HK-2 (cell line): Measurements from ENCODE around the gene PLGRKT.
"Not testable (repeated sequence)": the region's sequence is repeated elsewhere in the genome, so short reads cannot be mapped to it uniquely, and the experiment has no call there.

Experiments used
- DNase-seq: peaks from one replicate; pipeline ENCODE4 v3.0.0-alpha.2; 2018; ENCODE audit not compliant: unreplicated experiment

Gene PLGRKT, protein sequence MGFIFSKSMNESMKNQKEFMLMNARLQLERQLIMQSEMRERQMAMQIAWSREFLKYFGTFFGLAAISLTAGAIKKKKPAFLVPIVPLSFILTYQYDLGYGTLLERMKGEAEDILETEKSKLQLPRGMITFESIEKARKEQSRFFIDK

DNA sequence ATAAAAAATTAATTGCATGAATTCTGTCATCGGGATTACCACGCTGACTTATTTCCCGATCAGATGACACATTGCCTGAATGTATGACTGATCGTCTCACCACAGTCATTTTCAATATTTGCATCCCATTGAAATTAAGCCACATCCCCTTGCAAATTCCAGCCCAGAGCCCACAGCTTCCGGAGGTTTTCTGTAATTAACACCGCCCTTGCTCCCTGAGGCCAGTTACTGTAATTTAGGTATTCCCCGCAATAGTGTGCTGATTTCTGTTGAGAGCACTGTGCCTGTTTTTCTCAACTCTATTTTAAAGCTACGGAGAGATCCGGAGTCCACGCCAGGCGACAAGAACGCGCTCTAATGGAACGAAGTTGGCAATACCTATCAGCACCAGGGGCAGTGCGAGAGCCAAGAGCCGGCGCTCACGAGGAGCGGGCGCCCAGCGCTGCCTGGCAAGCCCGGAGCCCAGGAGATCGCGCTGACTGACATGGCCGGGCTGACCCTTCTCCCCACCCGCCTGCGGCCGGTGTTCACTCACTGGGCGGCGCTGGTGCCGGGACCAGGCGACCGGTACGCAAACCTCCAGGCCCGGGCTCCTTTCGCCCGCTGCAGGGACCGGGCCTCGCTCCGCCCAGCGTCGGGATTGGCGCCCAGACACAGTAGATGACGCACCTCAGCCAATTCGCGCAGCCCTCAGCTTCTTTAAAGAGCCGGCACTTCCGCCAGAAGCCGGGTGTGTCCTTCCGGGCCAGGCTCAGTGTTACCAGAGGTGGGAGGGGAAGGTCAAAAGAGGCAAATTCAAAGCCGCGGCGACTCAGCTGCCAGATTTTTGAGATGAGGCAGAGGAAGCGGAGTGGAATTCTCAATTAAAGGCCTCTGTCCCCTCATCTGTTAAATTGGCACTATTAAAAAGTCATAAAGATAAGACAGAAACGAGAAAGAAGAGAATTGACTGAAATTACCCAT lies at the start of gene PLGRKT:
TSS of gene PLGRKT (minus strand) at position 672 of the 963 bp plus-strand sequence. CDS start 5,948 bp downstream, outside the sequence.
- DNase-seq = peak; percentile 90

DNA sequence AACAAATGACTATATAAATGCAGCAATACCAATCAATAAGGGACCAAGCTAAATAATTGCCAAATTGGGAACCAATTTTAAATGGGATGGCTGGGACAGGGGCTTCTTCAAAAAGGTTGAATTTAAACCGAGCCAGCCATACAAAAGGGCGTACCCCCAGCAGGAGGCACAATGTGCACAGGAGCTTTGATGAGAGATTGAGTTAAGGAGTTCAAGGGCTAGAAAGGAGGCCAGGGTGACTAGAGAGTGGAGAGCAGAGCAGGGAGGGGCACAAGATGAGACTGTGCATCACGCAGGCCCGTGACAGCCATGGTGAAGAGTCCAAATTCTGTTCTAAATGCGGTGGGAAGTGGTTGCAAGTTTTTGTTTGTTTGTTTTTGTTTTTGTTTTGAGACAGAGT lies 49.3 kb upstream of the PLGRKT start:
- DNase-seq = no peak

DNA sequence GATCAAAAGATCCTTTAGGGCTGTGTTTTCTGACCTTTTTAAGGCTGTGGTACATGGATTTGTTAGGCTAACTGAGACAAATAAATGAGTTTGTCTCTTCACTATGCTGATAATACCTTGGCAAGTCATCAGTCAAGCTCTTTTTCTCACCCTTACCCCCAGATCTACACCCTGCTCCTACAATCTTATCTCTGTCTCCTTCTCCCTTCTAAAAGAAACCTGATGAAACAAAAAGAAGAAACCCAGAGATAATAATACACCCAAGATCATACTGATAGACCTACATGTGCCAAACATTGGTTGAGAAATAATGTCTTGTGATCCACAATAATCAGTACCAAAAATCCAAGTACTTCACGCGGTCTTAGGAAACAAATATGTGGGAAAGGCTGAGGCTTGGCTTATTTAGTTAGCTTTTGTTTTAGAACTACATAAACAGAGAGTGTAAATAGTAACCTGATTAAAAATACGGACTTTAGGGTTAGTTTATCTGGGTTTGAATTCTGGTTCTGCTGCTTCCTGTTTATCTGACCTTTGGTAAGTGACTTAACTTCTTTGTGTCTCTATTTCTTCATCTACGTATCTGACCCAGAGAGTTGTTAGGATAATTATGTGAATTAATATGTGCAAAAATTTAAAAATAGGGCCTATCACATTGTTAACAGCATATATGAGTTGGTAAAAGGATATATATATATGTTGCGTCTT lies 47.8 kb upstream of the PLGRKT start:
- no peak for DNase-seq

DNA sequence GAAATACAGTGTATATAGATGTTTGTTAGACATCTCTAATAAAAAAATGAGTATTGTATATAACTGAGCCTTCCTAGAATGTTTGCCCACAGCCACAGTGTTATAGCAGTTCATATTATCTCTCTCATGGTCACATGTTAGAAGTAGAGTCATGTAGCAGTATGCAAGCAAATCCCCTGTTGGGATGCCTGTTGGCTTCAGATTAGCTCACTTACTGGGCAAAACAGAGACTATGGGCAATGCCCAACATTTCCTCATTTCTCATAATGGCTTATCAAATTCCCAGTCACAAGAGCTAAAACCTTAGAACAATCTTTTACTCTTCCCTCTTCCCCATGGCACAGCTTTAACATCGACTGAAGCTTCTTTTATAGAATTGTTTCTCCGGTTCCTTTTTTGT lies 45.6 kb upstream of the PLGRKT start:
- DNase-seq = no peak

DNA sequence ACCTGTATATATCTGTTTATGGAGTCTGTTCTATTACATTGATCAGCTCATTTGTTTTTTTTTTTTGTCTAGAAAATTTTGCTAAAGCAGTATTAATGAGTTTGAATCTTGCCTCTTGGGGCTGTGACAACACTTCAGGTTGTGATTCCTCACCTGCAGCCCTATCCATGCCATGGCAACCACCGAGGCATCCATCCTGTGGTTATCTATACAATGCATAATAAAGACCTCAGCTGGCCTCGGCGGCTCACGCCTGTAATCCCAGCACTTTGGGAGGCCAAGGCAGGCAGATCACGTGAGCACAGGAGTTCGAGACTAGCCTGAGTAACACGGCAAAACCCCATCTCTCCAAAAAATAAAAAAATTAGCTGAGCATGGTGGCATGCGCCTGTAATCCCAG lies 44.5 kb upstream of the PLGRKT start:
- no peak for DNase-seq

DNA sequence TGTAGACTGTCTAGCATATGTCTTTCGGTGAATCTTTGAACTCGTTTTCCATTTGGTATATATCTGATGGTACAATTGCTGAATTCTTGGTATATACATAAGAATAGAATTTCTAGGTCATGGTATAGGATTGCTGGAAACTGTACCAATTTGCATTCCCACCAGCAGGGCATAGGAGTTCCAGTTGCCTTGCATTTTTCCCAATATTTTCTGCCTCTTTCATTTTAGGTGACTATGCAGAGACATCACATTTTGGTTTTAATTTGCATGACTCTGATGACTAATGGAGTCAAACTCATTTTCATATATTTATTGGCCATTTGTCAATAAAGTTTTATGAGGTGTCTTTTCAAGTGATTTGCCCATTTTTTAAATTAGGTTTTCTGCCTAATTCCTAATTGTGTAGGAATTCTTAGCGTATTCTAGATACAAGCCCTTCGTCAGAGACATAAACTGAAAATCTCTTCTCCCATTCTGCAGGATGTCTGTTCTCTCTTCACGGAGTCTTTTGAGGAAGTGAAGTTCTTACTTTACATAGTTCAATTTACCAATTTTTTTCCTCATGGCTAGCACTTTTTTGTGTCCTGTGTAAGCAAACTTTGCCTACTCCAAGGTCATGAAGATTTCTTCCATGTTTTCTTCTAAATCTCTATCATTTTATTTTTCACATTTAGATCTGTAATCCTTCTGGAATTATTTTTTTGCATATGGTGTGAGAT lies 43.8 kb upstream of the PLGRKT start:
- DNase-seq = no peak

DNA sequence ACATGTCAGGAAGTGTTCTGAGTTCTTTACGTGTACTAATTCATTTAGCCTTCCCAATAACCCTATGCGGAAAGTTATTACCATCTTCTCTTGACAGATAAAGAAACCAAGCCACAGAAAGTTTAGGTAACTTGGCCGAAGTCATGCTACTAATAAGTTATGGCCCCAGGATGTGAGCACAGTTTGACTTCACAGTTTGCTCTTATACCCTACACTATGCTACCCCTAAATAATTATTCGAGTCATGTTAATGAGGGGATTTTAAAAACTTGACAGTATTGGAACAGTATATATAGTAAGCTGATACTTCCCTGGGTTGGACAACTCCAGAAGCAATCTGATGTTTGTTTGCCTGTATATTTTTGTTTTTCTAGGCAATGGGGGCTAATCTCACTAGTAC lies 43.2 kb upstream of the PLGRKT start:
- no peak for DNase-seq

DNA sequence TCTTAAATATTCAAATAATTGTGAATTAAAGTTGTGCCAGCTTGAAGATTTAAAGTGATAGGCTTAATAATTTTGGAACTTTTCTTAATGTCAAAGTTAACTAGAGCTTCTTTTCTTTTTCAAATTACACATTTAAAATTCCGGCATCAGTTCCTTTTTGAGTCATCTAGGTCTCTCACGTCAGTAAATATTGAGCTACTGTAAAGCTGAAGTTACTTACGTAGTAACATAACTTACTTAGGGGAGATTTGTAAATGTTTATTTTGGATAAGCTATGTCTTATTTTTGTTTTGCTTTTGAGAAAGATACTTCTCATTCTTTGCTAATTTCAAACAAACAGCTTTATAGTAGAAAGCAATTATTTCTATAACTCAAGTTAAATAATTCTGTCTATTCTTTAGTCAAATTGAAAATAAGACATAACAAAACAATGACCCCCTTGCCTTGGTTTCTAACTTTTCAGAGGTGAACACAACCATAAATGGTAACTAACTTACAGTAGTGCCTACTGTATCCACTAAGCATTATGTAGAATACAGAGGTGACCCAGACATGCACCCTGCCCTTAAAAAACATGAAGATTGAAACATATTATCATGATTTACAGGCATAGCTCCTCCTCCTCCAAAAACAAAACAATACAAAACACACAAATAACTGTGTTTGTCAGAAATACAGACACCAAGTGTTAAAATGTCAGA lies 42.4 kb upstream of the PLGRKT start:
- DNase-seq = no peak

DNA sequence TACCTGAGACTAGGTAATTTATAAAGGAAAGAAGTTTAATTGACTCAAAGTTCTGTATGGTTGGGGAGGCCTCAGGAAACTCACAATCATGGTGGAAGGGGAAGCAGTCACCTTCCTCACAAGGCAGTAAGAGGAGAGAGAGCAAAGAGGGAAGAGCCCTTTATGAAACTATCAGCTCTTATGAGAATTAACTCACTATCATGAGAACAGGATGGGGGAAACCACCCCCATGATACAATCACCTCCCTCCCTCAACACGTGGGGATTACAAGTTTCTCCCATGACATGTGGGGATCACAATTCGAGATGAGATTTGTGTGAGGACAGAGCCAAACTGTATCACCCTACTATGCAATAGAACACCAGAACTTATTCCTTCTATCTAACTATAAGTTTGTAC lies 40.5 kb upstream of the PLGRKT start:
- no peak for DNase-seq

DNA sequence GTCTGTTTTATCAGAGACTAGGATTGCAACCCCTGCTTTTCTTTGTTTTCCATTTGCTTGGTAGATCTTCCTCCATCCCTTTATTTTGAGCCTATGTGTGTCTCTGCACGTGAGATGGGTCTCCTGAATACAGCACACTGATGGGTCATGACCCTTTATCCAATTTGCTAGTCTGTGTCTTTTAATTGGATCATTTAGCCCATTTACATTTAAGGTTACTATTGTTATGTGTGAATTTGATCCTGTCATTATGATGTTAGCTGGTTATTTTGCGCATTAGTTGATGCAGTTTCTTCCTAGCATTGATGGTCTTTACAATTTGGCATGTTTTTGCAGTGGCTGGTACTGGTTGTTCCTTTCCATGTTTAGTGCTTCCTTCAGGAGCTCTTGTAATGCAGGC lies 37.9 kb upstream of the PLGRKT start:
- not testable (repeated sequence) for DNase-seq

DNA sequence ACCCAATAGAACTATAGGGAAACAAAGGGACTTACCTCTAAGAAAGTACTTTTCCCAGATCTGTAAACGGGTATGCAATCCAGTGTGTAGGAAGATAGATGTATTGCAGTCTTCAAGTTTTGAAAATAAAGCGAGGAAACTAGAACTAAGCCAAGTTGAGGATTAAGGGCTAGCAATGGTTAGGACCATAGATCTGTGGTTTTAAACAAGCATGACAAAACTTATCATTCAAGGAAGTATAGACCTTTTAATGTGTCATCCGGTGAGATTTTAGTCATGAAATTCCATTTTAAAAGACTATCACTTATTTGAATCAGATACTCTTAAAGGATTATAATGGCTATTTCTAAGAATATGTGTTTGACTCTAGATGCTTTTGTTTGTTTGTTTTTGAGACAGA lies 33.1 kb upstream of the PLGRKT start:
- DNase-seq = no peak

DNA sequence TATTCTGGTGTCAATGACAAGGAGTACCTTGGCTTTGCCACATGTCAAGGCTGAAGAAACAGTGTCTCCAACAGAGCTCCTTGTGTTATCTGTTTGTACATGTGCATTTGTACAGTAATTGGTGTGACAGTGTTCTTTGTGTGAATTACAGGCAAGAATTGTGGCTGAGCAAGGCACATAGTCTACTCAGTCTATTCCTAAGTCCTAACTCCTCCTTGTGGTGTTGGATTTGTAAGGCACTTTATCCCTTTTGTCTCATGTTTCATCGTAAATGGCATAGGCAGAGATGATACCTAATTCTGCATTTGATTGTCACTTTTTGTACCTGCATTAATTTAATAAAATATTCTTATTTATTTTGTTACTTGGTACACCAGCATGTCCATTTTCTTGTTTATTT lies 32.4 kb upstream of the PLGRKT start:
- no peak for DNase-seq

DNA sequence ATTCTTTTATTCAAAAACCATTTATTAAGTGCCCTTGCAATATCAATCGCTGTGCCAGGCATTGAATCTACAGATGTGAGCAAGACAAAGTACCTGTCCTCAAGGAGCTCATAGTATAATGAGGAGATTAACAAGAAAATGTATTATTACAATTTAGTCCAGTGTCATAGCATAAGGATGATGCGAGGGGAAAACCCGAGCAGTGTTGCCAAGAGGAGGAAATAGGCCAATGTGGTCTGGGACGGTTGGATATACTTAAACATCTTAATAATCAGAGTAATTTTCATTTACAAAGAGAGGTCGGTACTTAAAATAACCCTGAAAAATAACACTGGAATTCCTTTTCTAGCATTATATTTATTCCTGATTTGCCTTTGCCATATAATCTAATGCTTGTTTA lies 31.1 kb upstream of the PLGRKT start:
- no peak for DNase-seq

DNA sequence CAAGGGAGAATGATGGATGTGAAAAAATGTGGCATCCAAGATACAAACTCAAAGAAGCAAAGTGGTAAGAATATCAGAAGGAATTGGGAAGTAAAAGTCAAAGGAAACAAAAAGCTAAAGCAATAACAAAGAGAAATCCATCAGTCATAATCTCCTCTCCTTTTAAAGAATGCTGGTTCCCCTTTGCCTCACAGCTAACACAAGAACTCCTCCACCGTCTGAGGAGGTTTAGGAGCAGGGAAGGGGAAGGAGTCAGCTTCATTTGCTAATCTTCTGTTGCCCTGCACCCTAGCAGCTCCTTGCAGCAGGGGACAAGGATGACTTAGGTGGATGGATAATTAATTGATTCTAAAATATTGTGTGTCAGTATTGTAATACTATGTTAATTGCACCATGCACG lies 29.0 kb upstream of the PLGRKT start:
- DNase-seq = no peak

DNA sequence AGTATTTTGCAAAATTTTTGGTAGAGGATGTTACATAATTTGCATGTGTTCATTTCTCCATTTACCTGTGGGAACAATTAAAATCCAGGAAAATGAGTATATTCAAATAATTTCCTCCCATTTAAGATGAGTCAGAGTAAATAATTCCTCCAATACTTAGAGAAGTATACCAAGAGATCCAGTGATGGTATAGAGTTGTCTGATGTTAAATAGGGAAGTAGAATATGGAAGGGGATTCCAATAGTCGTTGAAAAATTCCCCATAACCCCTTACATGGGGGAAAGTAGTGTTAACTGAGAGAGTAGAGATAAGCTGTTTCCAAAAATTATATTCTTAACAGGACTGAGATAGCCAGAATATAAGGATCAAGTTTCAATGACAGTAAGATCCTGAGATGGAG lies 28.3 kb upstream of the PLGRKT start:
- no peak for DNase-seq

DNA sequence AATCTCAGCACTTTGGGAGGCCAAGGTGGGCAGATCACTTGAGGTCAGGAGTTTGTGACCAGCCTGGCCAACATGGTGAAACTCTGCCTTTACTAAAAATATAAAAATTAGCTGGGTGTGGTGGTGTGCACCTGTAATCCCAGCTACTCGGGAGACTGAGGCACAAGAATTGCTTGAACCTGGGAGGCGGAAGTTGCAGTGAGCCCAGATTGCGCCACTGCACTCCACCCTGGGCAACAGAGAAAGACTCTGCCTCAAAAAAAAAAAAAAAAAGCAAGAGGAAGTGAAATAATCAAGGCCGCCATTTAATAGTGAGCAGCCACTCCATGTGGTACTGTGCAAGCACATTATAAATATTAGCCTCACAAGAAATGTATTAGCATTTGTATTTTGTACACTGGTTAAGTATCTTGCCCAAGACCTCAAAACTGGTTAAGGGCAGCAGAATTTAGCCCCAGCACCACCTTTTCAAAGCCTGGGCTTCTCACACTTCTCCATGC lies 27.2 kb upstream of the PLGRKT start:
- DNase-seq = not testable (repeated sequence)

DNA sequence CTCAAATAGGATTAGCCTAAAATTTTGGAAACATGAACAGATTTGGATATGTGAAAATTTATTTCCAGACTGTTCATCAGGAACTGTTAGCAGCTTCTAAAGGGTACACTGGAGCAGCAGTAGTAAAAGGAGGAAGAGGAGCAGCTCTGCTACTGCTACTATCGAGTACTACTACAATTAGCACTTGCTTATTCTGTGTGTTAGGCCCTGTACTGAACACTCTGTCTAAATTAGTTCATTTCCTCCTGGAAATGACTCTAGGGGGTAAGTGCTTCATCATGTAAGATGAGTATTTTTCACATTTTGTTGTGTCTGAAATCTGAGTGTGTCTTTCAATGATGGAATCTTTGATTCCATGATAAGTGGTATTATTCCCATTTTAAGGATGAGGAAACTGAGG lies 22.4 kb upstream of the PLGRKT start:
- no peak for DNase-seq

DNA sequence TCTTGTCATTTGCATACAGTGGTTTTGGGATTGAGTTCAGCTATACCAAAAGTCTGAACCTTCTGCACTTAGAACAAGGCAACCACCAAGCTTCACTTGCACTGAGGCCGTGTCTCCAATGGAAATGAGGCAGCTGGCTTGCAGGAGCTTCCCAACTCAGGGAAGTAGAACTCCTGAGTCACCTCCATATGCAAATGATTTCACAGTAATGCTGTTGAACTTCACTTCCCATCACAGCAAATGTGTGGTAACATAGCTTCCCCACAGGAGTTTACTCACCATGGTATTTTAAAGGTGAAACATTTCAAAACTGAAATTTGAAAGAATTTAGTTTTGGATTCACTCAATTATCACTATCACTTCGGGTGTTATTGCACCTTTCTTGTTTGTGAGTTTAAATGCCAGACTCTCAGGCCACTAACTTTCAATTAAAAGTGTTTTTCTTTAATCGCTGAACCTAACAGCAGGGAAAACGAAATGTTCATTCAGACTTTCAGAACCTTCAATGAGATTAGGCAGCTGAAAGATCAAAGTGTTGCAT lies 21.6 kb upstream of the PLGRKT start:
- DNase-seq = no peak

DNA sequence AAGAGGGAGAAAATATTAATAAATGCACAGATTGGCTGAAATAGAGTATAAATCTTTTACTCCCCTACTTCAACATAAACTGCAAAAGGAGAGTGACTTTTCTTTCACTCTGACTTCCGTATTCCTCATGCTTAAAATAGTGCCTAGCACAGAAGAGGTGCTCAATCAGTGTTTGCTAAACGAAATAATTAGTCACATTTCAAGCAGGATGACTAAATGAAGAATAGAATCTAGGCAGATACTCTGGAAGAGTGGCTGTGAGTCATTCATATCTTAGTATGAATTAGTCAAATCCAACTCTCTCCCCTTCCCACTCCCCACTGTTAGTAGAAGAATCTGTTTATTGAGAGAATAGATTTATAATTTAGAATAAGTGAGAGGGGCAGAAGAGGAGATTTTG lies 17.5 kb upstream of the PLGRKT start:
- DNase-seq = no peak

DNA sequence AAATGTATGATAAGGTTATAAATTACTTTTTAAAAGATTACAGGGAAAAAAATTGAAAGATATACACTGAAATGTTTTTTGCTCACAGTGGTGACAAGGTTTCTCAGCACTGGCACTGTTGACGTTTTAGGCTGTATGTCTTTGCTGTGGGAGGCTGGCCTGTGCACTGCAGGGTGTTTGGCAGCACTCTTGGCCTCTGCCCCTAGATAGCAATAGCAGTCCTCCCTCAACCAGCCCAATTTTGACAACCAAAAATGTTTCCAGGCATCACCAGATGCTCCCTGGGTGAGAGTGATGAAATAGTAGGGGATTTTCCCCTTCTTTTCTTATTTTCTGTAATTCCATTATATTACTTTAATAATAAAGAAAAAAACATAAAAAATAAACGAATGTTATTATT lies 15.9 kb upstream of the PLGRKT start:
- DNase-seq = no peak

DNA sequence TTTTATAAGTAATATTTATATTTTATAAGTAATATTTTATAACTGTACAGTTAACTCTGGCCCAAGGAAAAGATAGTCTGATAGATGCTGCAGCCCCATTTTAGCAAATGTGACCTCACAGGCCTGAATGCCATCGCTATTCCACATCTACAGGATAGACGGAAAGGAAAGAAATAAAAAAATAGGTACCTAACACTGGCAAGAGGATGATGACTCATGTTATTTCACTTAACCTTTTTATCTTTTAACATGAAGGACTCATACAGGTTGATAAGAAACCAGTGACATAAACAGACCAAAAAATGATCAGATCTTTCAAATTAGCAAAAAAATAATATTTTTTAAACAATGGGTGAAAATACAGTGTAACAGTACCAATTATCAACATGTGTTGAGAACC lies 15.3 kb upstream of the PLGRKT start:
- DNase-seq = no peak
